ENCODE measurements around the gene ALDH18A1. TPM values are rescaled to one million over a fixed set of nuclear protein-coding genes. Genes with fewer than 3 reads are reported as not detected.
A peak's percentile ranks its signal among the peaks of the same experiment; 100 is the strongest.

ALDH18A1 gene
- total RNA-seq, 2 donors from 2014 or later: 153 to 235 TPM

DNA sequence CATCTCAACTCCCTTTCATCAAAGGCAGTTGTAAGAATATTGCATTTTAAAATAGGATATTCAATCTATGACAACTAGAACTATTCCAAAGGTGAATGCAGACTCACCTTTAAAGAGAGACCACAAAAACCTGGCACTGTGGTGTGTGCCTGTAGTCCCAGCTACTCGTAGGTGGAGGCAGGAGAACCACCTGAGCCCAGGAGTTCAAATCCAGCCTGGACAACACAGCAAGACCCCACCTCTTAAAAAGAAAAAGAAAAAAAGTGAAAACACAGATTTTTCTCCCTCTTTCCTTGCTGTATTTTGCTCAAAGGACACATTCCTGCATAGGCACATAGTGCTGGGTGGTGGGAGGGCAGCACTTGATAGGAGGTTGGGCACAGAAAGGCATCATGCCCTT is 739 bp upstream of the ALDH18A1 start:
- H3K4me1 ChIP-seq: no peaks in the 10 kb centered on the region
- H3K27me3 ChIP-seq: no peaks in the 10 kb centered on the region
- H3K36me3 ChIP-seq: peaks cover 7% of the 10 kb centered on the region
- no peak for DNase-seq
- no peaks in the 10 kb centered on the region for H3K9me3 ChIP-seq
- TF ChIP-seq, protein P1, sequence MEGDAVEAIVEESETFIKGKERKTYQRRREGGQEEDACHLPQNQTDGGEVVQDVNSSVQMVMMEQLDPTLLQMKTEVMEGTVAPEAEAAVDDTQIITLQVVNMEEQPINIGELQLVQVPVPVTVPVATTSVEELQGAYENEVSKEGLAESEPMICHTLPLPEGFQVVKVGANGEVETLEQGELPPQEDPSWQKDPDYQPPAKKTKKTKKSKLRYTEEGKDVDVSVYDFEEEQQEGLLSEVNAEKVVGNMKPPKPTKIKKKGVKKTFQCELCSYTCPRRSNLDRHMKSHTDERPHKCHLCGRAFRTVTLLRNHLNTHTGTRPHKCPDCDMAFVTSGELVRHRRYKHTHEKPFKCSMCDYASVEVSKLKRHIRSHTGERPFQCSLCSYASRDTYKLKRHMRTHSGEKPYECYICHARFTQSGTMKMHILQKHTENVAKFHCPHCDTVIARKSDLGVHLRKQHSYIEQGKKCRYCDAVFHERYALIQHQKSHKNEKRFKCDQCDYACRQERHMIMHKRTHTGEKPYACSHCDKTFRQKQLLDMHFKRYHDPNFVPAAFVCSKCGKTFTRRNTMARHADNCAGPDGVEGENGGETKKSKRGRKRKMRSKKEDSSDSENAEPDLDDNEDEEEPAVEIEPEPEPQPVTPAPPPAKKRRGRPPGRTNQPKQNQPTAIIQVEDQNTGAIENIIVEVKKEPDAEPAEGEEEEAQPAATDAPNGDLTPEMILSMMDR (IDR thresholded peaks at IDR 0.05): no peak
- peak overlapping the region; percentile 82 for H3K4me3 ChIP-seq
- H3K27ac ChIP-seq: no peak overlapping the region
- intact Hi-C loops (cut with DNase I): no loop called here
- H3K9ac ChIP-seq (ENCODE audit: low read depth in 2 of 2, low read length in 2 of 2): peak overlapping the region; percentile 61 to 95

DNA sequence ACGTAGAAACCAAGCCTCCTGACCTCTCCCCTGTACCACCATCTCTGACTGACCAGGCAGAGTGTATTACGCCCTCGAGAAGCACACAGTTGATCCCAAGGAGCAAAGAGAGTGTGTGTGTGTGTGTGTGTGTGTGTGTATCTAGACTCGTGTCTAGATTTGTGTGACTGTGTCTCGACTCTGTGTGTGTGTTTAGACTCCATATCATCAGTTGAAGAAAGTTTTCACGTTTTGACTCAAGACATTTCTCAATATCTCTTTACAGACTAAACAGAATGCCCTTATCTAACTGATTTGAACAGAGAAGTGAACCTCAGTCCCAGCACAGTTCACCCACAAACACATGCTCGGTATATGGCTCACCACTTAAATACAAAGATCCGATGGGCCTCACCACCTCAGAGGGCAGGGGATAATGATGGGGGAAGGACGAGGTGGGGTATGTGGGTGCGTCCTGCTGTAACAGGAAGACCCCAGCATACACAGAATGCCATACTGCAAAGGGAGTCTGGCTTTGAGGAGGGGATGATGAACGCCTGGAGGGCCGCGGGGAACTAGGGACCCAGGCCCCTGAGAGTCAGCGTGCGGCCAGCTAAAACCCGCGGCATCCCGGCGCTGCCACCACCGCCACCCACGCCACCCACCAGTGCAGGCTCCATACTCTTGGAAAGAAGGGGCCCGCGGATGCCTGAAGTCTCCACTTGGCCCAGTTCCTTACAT is 780 bp downstream of the ALDH18A1 start:
- Histone ChIP-seq H3K9ac (ENCODE audit: low read depth in 2 of 2, low read length in 2 of 2) (peak overlapping the region; percentile 68 to 95), H3K27ac (peak overlapping the region; percentile 24), H3K4me3 (peak overlapping the region; percentile 82), H3K9me3 (no peaks in the 10 kb centered on the region), H3K27me3 (no peaks in the 10 kb centered on the region), H3K4me1 (no peaks in the 10 kb centered on the region), H3K36me3 (peaks cover 11% of the 10 kb centered on the region)
- DNase-seq: peak; percentile 34
- TF ChIP-seq, protein P1 (IDR thresholded peaks at IDR 0.05): no peak
- intact Hi-C loops (cut with DNase I): no loop called here

DNA sequence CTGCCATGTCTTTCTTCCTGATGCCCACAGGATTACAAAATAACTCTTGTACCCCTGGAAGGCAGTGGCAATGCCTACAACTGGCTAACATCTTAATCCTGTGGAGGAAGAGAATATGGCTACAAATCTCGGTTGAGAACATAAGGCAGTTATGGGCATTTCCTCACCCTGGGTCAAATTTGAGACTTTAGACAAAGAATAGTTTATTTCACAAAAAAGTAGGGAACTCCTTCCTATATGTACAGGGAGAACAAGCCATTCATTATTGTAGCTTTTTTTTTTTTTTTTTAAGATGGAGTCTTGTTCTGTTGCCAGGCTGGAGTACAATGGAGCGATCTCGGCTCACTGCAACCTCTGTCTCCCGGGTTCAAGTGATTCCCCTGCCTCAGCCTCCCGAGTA is 2.6 kb downstream of the ALDH18A1 start:
- DNase-seq: no peak
- Histone ChIP-seq H3K9me3 (no peaks in the 10 kb centered on the region), H3K27me3 (no peaks in the 10 kb centered on the region), H3K36me3 (peaks cover 11% of the 10 kb centered on the region), H3K4me1 (no peaks in the 10 kb centered on the region), H3K9ac (ENCODE audit: low read depth in 2 of 2, low read length in 2 of 2) (no peak overlapping the region), H3K27ac (no peak overlapping the region), H3K4me3 (no peak overlapping the region)
- TF ChIP-seq, protein P1 (IDR thresholded peaks at IDR 0.05): no peak
- intact Hi-C loops (cut with DNase I): no loop called here

DNA sequence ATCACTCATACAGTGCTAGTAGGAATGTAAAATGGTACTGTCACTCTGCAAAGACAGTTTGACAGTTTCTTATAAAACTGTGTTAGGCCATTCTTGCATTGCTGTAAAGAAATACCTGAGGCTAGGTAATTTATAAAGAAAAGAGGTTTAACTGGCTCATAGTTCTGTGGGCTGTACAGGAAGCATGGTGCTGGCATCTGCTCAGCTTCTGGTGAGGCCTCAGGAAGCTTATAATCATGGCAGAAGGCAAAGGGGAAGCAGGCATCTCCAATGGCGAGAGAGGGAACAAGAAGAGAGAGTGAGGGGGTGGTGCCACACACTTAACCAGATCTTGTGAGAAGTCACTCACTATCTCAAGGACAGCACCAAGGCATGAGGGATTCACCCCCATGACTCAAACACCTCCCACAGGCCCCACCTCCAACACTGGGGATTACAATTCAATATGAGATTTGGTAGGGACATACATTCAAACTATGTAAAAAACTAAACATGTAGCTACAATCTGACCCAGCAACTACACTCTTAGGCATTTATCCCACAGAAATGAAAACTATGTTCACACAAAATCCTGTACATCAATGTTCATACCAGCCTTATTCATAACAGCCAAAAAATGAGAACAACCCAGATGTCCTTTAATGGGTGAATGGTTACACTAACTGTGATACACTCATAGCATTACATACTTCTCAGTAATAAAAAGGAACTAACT is 5.0 kb downstream of the ALDH18A1 start:
- no peaks in the 10 kb centered on the region for H3K4me1 ChIP-seq
- H3K27me3 ChIP-seq: no peaks in the 10 kb centered on the region
- no peak overlapping the region for H3K4me3 ChIP-seq
- DNase-seq: no peak
- TF ChIP-seq, protein P1 (IDR thresholded peaks at IDR 0.05): no peak
- peaks cover 11% of the 10 kb centered on the region for H3K36me3 ChIP-seq
- H3K27ac ChIP-seq: no peak overlapping the region
- H3K9ac ChIP-seq (ENCODE audit: low read depth in 2 of 2, low read length in 2 of 2): no peak overlapping the region
- no peaks in the 10 kb centered on the region for H3K9me3 ChIP-seq
- intact Hi-C loops (cut with DNase I): no loop called here

DNA sequence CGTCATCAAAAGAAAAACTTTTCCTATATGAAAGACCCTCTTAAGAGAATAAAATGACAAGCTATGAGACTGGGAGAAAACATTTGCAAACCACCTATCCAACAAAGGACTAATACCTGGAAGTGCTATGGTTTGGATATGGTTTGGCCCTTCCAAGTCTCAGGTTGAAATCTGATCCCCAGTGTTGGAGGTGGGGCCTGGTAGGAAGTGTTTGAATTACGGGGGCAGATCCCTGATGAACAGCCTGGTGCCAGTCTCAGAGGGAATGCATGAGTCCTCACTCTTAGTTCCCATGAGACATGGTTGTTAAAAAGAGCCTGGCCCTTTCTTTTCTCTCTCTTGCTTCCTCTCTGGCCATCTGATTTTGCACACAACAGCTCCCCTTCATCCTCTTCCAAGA is 6.3 kb downstream of the ALDH18A1 start:
- Histone ChIP-seq H3K4me3 (no peak overlapping the region), H3K36me3 (peaks cover 11% of the 10 kb centered on the region), H3K4me1 (peaks cover 3% of the 10 kb centered on the region), H3K9me3 (no peaks in the 10 kb centered on the region), H3K27me3 (no peaks in the 10 kb centered on the region), H3K9ac (ENCODE audit: low read depth in 2 of 2, low read length in 2 of 2) (no peak overlapping the region), H3K27ac (no peak overlapping the region)
- no peak for DNase-seq
- intact Hi-C loops (cut with DNase I): no loop called here
- TF ChIP-seq, protein P1 (IDR thresholded peaks at IDR 0.05): no peak
